Measurements from ENCODE around the gene TMC2.

Gene TMC2

GRCh38 chr20:2538931-2539720 is 2.8 kb downstream of the TMC2 start:
- Mint-ChIP-seq H3K36me3 (no peaks in the 10 kb centered on the region), H3K9me3 (no peaks in the 10 kb centered on the region), H3K4me3 (no peak overlapping the region), H3K27me3 (peaks cover 66% of the 10 kb centered on the region), H3K4me1 (no peaks in the 10 kb centered on the region), H3K27ac (no peak overlapping the region)
- ATAC-seq, result no peak

DNA sequence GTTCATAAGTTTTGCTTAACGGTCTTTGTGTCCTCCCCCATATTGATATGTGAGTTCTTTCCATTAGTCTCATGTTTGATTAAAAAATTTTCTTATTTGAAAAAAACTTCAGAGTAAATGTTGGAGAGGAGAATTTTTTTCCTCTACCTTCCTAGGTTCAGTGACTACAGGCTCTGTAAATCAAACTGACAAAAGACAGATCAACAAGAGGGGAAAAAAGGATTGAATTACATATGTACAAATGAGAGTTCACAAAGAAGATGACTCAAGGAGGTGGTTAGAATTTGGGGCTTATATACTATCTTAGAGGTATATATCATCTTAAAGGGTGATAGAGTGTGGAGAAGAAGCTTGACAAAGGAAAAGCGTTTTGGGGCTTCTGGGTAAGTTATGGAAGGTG is 5.6 kb downstream of the TMC2 start:
- Mint-ChIP-seq H3K4me1 (peaks cover 6% of the 10 kb centered on the region), H3K27ac (no peak overlapping the region), H3K9me3 (no peaks in the 10 kb centered on the region), H3K27me3 (peaks cover 60% of the 10 kb centered on the region), H3K36me3 (no peaks in the 10 kb centered on the region), H3K4me3 (no peak overlapping the region)
- ATAC-seq, result no peak

DNA sequence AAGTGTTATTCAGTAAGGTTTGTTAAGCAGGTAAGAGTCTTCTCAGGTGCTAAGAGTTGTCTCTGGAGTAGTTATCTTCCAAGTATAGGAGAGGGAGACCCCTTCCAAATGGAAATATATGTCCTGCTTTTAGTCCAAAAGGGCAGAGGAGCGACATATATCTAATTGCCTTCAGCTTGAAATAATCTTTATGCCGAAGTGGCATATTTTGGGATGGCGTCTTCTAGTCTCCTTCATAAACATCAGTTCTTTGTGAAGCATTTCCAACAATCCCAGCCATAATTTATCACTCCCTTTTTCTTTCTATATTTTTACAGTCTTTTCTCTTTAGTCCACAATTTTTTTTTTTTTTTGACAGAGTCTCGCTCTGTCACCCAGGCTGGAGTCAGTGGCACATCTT is 6.0 kb downstream of the TMC2 start:
- Mint-ChIP-seq H3K4me3 (no peak overlapping the region), H3K4me1 (peaks cover 6% of the 10 kb centered on the region), H3K9me3 (no peaks in the 10 kb centered on the region), H3K27me3 (peaks cover 56% of the 10 kb centered on the region), H3K36me3 (no peaks in the 10 kb centered on the region), H3K27ac (no peak overlapping the region)
- no peak for ATAC-seq

DNA sequence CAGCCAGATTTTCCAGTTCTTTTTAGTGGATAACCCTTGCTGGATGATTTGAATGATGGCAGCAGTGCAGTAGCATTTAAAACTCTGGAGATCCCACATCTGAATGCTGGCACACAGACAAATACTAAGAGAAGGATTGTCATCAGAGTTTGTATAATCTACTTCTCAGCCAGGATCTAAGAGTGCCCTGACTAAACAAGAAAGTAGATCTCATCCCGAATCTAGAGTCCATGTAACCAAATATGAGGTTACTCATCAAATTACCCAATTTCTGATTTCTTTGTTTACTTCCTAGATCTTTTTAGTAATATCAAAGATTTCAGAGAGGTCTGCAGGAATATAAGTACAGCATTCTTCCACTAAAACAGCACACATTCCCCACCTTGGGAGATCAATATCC is 7.8 kb downstream of the TMC2 start:
- Mint-ChIP-seq H3K27ac (no peak overlapping the region), H3K4me1 (peaks cover 6% of the 10 kb centered on the region), H3K27me3 (peaks cover 37% of the 10 kb centered on the region), H3K36me3 (no peaks in the 10 kb centered on the region), H3K4me3 (no peak overlapping the region), H3K9me3 (no peaks in the 10 kb centered on the region)
- no peak for ATAC-seq

DNA sequence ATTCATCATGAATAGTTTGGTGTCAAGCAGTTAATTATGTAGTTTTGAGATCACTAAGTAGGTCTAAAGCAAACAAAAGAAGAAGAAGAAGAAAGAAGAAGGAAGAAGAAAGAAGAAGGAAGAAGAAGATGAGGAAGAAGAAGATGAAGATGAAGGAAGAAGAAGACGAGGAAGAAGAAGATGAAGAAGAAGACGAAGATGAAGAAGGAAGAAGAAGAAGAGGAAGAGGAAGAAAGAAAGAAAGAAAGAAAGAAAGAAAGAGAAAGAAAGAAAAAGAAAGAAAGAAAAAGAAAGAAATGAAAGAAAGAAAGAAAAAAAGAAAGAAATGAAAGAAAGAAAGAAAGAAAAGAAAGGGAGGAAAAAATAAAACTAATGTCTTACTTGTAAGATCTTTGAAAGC is 9.2 kb downstream of the TMC2 start:
- H3K4me1 Mint-ChIP-seq, result peaks cover 6% of the 10 kb centered on the region
- H3K27me3 Mint-ChIP-seq, result peaks cover 29% of the 10 kb centered on the region
- ATAC-seq, result no peak

DNA sequence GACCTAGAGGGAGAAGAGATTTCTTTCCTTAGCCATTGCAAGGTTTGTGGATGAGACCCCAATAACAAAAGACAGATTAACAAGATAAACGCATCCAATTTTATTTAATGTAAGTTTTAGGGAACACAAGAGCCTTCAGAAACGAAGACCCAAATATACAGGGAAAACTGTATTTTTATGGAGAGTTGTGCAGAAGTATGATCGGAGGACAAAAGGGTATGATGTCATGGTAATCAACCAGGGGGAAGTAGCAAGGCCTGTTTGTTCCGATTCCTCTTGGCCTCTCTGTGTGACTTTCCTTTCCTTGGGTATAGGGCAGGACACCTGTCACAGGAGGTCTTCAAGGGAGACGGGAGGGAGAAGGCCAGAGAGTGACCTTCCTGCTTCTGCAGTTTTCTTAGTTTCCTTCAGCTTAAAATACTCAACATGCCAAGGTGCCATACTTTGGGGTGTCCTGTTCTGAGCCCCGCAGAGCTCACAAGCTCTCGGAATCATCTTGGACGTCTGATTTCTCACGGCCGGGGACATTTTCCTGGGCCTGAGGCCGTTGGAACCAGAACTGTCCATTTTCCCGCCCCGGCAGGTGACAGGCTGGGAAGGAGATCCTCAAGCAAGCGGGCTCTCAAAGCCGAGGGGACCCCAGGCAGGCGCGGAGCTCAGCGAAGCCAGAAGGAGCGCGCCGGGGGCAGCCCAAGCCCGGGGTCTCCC is 21.7 kb downstream of the TMC2 start:
- Mint-ChIP-seq H3K4me1 (no peaks in the 10 kb centered on the region), H3K27me3 (peaks cover 68% of the 10 kb centered on the region), H3K27ac (no peak overlapping the region), H3K4me3 (no peak overlapping the region), H3K9me3 (no peaks in the 10 kb centered on the region), H3K36me3 (no peaks in the 10 kb centered on the region)
- ATAC-seq, result no peak

More for the DNA sequence above, 9.2 kb downstream of the TMC2 start:
- Mint-ChIP-seq H3K36me3 (no peaks in the 10 kb centered on the region), H3K27ac (no peak overlapping the region), H3K4me3 (no peak overlapping the region), H3K9me3 (no peaks in the 10 kb centered on the region)

GRCh38 chr20:2558581-2559278 is 22.4 kb downstream of the TMC2 start:
- no peaks in the 10 kb centered on the region for H3K4me1 Mint-ChIP-seq
- no peak overlapping the region for H3K4me3 Mint-ChIP-seq
- ATAC-seq, result no peak
- no peak overlapping the region for H3K27ac Mint-ChIP-seq
- peaks cover 68% of the 10 kb centered on the region for H3K27me3 Mint-ChIP-seq
- no peaks in the 10 kb centered on the region for H3K9me3 Mint-ChIP-seq
- H3K36me3 Mint-ChIP-seq, result no peaks in the 10 kb centered on the region

DNA sequence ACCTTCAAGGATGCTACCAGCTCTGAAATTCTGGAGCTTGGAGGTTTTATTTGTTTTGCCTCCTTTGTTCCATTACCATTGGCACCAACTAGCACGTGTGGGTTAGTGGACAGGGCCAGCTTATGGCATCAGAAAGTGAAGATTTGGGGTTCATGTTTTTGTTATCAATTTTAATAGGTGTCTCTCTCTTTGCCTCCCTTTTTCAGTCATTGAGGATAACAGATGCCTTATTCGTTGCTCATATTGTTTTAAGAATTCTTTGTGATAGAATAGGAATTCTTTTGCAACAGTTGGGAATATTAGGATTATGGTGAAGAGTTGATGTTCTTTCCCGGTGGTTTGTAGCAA is 22.9 kb downstream of the TMC2 start:
- no peak overlapping the region for H3K27ac Mint-ChIP-seq
- H3K27me3 Mint-ChIP-seq, result peaks cover 66% of the 10 kb centered on the region
- no peak for ATAC-seq
- H3K9me3 Mint-ChIP-seq, result no peaks in the 10 kb centered on the region
- H3K4me3 Mint-ChIP-seq, result no peak overlapping the region
- no peaks in the 10 kb centered on the region for H3K36me3 Mint-ChIP-seq
- no peaks in the 10 kb centered on the region for H3K4me1 Mint-ChIP-seq

DNA sequence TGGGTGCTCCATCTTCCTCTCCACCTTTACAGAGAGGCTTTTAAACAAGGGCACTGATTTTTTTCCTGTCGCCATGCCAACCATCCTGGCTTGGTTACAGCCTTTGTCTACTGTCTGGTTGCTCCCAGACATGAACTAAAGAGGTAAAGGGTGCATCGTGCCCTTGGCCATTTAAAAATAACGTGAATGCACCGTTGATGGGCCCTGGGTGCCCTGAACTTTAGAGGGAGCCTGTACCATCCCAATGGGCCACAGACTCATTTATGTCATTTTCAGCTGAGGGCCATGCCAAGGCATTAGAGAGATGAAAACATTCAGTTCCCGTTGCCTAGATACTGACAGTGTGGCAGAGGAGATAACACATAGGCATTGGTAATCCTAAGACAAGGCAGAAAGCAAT is 23.3 kb downstream of the TMC2 start:
- no peaks in the 10 kb centered on the region for H3K4me1 Mint-ChIP-seq
- H3K27me3 Mint-ChIP-seq, result peaks cover 66% of the 10 kb centered on the region
- no peak for ATAC-seq
- no peak overlapping the region for H3K4me3 Mint-ChIP-seq
- H3K27ac Mint-ChIP-seq, result no peak overlapping the region
- no peaks in the 10 kb centered on the region for H3K36me3 Mint-ChIP-seq
- H3K9me3 Mint-ChIP-seq, result no peaks in the 10 kb centered on the region

GRCh38 chr20:2563116-2563515 is 26.7 kb downstream of the TMC2 start:
- Mint-ChIP-seq H3K9me3 (no peaks in the 10 kb centered on the region), H3K27me3 (peaks cover 62% of the 10 kb centered on the region), H3K36me3 (no peaks in the 10 kb centered on the region), H3K27ac (no peak overlapping the region), H3K4me3 (no peak overlapping the region), H3K4me1 (no peaks in the 10 kb centered on the region)
- no peak for ATAC-seq

DNA sequence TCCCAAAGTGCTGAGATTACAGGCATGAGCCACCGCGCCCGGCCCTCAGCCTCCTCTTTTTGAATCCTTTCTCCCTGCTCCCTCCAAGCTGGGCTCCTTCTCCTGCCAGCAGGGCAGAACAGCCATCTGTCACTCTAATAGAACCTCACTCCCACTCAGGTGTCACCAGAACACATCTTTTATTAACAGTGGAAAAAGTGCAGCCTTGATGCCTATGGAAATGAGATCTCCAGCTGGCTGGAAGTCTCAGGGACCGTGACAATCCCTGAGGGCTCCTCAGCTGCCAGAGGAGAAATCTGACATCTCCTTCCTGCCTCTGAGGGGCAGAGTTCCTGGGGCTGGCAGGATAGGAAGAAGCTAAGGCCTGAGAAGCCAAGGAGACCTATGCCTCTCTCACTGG is 28.0 kb downstream of the TMC2 start:
- Mint-ChIP-seq H3K4me1 (no peaks in the 10 kb centered on the region), H3K36me3 (no peaks in the 10 kb centered on the region), H3K27me3 (peaks cover 61% of the 10 kb centered on the region), H3K4me3 (no peak overlapping the region), H3K27ac (no peak overlapping the region), H3K9me3 (no peaks in the 10 kb centered on the region)
- no peak for ATAC-seq

DNA sequence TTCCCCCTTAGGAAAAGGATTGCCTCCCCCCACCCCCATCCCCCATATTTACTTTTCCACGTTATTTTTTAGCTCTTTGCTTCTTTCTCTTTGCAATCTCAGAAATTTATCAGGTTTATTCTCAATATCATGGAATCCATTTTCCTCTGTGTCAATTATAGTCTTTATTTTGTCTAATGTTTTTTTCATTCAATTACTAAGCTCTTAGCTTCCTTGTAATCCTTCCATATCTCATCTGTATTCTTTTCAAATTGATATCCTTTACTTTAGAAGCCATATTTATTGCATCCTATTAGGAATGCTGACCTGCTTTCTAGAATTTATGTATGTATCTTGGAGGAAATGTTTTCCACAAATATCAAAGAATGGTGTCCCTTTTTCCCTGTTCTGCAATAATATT is 39.3 kb downstream of the TMC2 start:
- no peak overlapping the region for H3K27ac Mint-ChIP-seq
- H3K36me3 Mint-ChIP-seq, result no peaks in the 10 kb centered on the region
- H3K9me3 Mint-ChIP-seq, result no peaks in the 10 kb centered on the region
- ATAC-seq, result no peak
- no peak overlapping the region for H3K4me3 Mint-ChIP-seq
- H3K27me3 Mint-ChIP-seq, result peaks cover 32% of the 10 kb centered on the region
- H3K4me1 Mint-ChIP-seq, result no peaks in the 10 kb centered on the region

GRCh38 chr20:2576317-2576727 is 39.9 kb downstream of the TMC2 start:
- H3K27me3 Mint-ChIP-seq, result peaks cover 35% of the 10 kb centered on the region
- H3K27ac Mint-ChIP-seq, result no peak overlapping the region

GRCh38 chr20:2578475-2579192 is 42.3 kb downstream of the TMC2 start:
- Mint-ChIP-seq H3K4me1 (no peaks in the 10 kb centered on the region), H3K36me3 (no peaks in the 10 kb centered on the region), H3K27me3 (peaks cover 45% of the 10 kb centered on the region), H3K9me3 (no peaks in the 10 kb centered on the region), H3K27ac (no peak overlapping the region), H3K4me3 (no peak overlapping the region)
- no peak for ATAC-seq

More at GRCh38 chr20:2576317-2576727, 39.9 kb downstream of the TMC2 start:
- no peak for ATAC-seq
- Mint-ChIP-seq H3K4me1 (no peaks in the 10 kb centered on the region), H3K4me3 (no peak overlapping the region), H3K9me3 (no peaks in the 10 kb centered on the region), H3K36me3 (no peaks in the 10 kb centered on the region)

- peaks cover 20% of the 10 kb centered on the region for H3K27me3 Mint-ChIP-seq
- no peaks in the 10 kb centered on the region for H3K9me3 Mint-ChIP-seq
- H3K36me3 Mint-ChIP-seq, result no peaks in the 10 kb centered on the region
- H3K4me3 Mint-ChIP-seq, result no peak overlapping the region
- H3K4me1 Mint-ChIP-seq, result no peaks in the 10 kb centered on the region
- no peak overlapping the region for H3K27ac Mint-ChIP-seq
- no peak for ATAC-seq
Observed at GRCh38 chr20:2585811-2586210, 49.4 kb downstream of the TMC2 start.

Measured in stimulated activated memory B cell treated with anti-CD40 and anti-IgM and Interleukin-4, amounts not matched to agents 10 μg/mL and 1 μg/mL and 100 μg/mL, for 72 hours (primary cell).